ENCODE measurements around the gene ZBTB20. TPM values are rescaled to one million over a fixed set of nuclear protein-coding genes. Genes with fewer than 3 reads are reported as not detected.
A peak's percentile ranks its signal among the peaks of the same experiment; 100 is the strongest.

Gene ZBTB20
- total and polyA plus RNA-seq, 2 experiments from 2014 or later = 15.7 to 37.3 TPM

DNA sequence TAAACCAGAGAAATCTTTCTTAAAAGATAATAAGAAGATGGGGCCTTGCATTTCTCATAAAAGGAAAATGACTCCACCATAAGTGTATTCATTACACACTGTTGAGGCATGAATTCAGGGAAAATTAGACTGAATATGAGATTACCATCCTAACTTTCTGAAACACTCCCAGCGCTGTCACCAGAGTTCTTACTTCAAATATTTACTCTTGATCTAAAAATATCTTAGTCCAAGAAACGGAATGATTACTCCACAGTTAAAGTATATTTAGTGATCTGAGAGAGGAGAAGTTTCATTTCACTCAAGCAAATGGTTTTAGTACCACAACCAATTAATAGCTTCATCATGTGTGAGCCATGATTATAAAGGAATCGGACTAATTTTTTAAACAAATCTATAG lies 300.3 kb downstream of the ZBTB20 start:
- Histone ChIP-seq H3K9me3 (ENCODE audit: low read depth) (no peaks in the 10 kb centered on the region), H3K36me3 (no peaks in the 10 kb centered on the region), H3K4me3 (no peak overlapping the region), H3K4me1 (ENCODE audit: low read depth) (no peaks in the 10 kb centered on the region), H3K27me3 (no peaks in the 10 kb centered on the region), H3K27ac (no peak overlapping the region)
- no peak for DNase-seq (ENCODE audit: low read depth in 1 of 2, low spot score in 1 of 2)
- TF ChIP-seq, protein P1, sequence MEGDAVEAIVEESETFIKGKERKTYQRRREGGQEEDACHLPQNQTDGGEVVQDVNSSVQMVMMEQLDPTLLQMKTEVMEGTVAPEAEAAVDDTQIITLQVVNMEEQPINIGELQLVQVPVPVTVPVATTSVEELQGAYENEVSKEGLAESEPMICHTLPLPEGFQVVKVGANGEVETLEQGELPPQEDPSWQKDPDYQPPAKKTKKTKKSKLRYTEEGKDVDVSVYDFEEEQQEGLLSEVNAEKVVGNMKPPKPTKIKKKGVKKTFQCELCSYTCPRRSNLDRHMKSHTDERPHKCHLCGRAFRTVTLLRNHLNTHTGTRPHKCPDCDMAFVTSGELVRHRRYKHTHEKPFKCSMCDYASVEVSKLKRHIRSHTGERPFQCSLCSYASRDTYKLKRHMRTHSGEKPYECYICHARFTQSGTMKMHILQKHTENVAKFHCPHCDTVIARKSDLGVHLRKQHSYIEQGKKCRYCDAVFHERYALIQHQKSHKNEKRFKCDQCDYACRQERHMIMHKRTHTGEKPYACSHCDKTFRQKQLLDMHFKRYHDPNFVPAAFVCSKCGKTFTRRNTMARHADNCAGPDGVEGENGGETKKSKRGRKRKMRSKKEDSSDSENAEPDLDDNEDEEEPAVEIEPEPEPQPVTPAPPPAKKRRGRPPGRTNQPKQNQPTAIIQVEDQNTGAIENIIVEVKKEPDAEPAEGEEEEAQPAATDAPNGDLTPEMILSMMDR (IDR thresholded peaks at IDR 0.05; ENCODE audit: low read depth, low read length) = no peak

DNA sequence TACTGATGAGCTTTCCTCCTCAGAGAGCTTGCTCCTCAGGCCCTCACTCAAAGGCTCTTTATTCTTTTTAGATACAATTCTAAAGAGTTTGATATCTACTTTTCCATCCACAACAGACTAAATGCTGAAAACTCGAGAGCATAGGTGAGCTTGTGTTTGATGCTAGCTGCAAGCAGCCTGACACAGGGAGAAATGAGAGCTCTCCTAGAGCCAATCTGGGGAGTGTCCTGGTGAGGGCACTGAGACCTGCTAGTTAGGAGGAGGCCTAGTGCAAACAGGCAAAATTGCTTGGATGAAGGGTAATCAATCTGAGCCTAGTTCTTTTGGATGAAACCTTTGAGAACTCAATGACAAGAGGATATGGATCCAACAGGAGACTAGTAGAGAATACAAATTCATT lies 300.8 kb downstream of the ZBTB20 start:
- Histone ChIP-seq H3K27me3 (no peaks in the 10 kb centered on the region), H3K36me3 (no peaks in the 10 kb centered on the region), H3K27ac (no peak overlapping the region), H3K9me3 (ENCODE audit: low read depth) (no peaks in the 10 kb centered on the region), H3K4me3 (no peak overlapping the region), H3K4me1 (ENCODE audit: low read depth) (no peaks in the 10 kb centered on the region)
- DNase-seq (ENCODE audit: low read depth in 1 of 2, low spot score in 1 of 2) = peak in 1 of 2 donors; percentile 8
- TF ChIP-seq, protein P1 (IDR thresholded peaks at IDR 0.05; ENCODE audit: low read depth, low read length) = no peak

DNA sequence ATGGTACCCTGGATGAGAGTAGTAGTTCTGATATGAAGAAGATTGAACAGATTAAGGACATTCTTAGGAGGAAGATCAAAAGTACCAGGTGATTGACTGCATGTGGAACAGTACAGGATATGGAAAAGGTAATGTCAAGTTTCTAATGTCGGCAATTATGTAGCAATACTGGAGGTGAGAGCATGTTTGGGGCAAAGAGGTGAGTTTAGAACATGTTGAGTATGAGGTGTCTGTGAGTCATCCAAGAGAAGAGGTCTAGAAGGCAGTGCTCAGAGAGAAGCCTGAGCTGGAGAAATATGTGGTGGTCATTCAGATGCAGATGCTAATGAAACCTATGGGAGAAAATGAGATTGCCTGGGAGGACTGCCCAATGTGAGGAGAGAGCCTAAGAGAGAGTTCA lies 305.6 kb downstream of the ZBTB20 start:
- no peak for DNase-seq (ENCODE audit: low read depth in 1 of 2, low spot score in 1 of 2)
- TF ChIP-seq, protein P1 (IDR thresholded peaks at IDR 0.05; ENCODE audit: low read depth, low read length) = no peak
- no peak overlapping the region for H3K27ac ChIP-seq
- H3K9me3 ChIP-seq (ENCODE audit: low read depth) = no peaks in the 10 kb centered on the region
- no peaks in the 10 kb centered on the region for H3K27me3 ChIP-seq
- no peaks in the 10 kb centered on the region for H3K4me1 ChIP-seq (ENCODE audit: low read depth)
- no peak overlapping the region for H3K4me3 ChIP-seq
- no peaks in the 10 kb centered on the region for H3K36me3 ChIP-seq

DNA sequence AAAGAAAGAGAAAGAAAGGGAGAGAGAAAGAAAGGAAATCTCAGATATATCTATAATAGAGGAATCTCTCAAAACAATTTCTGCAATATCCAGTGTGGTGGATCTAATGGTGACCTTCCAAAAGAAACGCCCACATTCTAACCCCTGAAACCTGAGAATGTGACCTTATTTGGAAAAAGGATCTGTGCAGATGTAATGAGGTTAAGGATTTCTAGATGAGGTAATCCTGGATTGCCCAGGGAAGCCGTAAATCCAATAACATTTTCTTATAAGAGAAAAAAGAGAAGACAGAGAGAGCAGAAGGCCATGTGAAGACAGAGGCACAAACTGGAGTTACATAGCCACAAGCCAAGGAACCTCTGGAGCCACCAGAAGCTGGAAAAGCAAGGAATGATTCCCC lies 307.6 kb downstream of the ZBTB20 start:
- Histone ChIP-seq H3K27ac (no peak overlapping the region), H3K27me3 (no peaks in the 10 kb centered on the region), H3K4me3 (no peak overlapping the region), H3K9me3 (ENCODE audit: low read depth) (no peaks in the 10 kb centered on the region), H3K36me3 (no peaks in the 10 kb centered on the region), H3K4me1 (ENCODE audit: low read depth) (no peaks in the 10 kb centered on the region)
- DNase-seq (ENCODE audit: low read depth in 1 of 2, low spot score in 1 of 2) = peak in 1 of 2 donors; percentile 4
- TF ChIP-seq, protein P1 (IDR thresholded peaks at IDR 0.05; ENCODE audit: low read depth, low read length) = no peak

DNA sequence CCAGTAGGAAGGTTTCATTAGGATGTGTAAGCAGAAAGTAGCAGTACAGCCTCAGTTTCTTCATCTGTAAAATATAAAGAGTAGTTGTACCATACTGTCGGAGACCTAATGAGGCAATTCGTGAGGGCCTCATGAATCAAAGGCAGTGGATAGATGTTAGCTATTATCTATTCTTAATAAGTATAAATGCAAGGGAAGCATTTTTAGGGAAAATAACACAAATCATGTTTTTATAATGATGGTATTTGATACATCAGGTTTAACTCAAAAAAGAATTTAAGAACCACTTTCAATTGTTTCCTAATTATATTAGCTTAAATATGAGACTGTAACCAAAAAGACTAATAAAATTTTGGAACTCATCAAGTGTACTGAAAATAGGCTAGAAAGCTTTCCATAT lies 309.1 kb downstream of the ZBTB20 start:
- Histone ChIP-seq H3K4me1 (ENCODE audit: low read depth) (no peaks in the 10 kb centered on the region), H3K9me3 (ENCODE audit: low read depth) (no peaks in the 10 kb centered on the region), H3K27ac (no peak overlapping the region), H3K27me3 (no peaks in the 10 kb centered on the region), H3K4me3 (no peak overlapping the region), H3K36me3 (no peaks in the 10 kb centered on the region)
- DNase-seq (ENCODE audit: low read depth in 1 of 2, low spot score in 1 of 2) = no peak
- TF ChIP-seq, protein P1 (IDR thresholded peaks at IDR 0.05; ENCODE audit: low read depth, low read length) = no peak
